ENCODE measurements around the gene CDK19.

GRCh38 chr6:110831405-110831804, 16.1 kb upstream of the CDK19 start:
- TF ChIP-seq, protein P1, sequence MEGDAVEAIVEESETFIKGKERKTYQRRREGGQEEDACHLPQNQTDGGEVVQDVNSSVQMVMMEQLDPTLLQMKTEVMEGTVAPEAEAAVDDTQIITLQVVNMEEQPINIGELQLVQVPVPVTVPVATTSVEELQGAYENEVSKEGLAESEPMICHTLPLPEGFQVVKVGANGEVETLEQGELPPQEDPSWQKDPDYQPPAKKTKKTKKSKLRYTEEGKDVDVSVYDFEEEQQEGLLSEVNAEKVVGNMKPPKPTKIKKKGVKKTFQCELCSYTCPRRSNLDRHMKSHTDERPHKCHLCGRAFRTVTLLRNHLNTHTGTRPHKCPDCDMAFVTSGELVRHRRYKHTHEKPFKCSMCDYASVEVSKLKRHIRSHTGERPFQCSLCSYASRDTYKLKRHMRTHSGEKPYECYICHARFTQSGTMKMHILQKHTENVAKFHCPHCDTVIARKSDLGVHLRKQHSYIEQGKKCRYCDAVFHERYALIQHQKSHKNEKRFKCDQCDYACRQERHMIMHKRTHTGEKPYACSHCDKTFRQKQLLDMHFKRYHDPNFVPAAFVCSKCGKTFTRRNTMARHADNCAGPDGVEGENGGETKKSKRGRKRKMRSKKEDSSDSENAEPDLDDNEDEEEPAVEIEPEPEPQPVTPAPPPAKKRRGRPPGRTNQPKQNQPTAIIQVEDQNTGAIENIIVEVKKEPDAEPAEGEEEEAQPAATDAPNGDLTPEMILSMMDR (IDR thresholded peaks at IDR 0.05), result no peak
- no peak for TF ChIP-seq POLR2A (IDR thresholded peaks at IDR 0.05)
